HL-60 (cell line): ENCODE results near the gene PAPPA2.

Experiments used
- CTCF ChIP-seq: IDR thresholded peaks from one replicate; pipeline ENCODE4 v1.5.1; 2011; ENCODE audit warnings: low read length, control low read depth, inconsistent platforms; ENCODE audit not compliant: insufficient read depth
- GABPA ChIP-seq: IDR thresholded peaks from 2 replicates; pipeline ENCODE4 v1.6.1; 2012; ENCODE audit warnings: low read depth
- POLR2AphosphoS5 ChIP-seq: IDR thresholded peaks from 2 replicates; pipeline ENCODE4 v1.6.1; 2012; ENCODE audit warnings: low read depth
- REST ChIP-seq: IDR thresholded peaks from 2 replicates; pipeline ENCODE4 v1.6.1; 2012; ENCODE audit warnings: low read depth; ENCODE audit not compliant: insufficient replicate concordance

GRCh38 chr1:176552217-176552991 lies 89.4 kb downstream of the PAPPA2 start:
- no peak for TF ChIP-seq CTCF
- TF ChIP-seq POLR2AphosphoS5: no peak
- TF ChIP-seq GABPA: no peak
- TF ChIP-seq REST: no peak
